Measurements from ENCODE around the gene PRKCE.

Gene PRKCE

DNA sequence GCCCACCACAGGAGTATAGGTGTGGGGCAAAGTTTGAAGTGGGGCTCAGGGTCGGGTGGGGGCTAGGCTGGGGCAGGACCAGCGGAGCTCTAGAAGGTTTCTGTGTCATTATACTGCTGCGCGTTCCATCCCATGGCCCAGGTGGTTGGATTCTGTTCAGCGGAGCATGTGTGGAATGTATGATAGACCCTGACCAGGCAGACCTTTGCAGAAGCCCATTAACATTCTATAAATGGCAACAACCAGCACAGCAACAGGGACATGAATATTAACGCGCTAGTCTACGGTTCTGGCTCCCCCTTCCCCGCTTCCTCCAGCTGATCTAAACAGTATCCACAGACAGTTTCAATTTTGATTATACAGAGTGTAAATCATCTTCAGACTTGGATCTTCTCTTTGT is 4.1 kb upstream of the PRKCE start:
- TF ChIP-seq, protein P1, sequence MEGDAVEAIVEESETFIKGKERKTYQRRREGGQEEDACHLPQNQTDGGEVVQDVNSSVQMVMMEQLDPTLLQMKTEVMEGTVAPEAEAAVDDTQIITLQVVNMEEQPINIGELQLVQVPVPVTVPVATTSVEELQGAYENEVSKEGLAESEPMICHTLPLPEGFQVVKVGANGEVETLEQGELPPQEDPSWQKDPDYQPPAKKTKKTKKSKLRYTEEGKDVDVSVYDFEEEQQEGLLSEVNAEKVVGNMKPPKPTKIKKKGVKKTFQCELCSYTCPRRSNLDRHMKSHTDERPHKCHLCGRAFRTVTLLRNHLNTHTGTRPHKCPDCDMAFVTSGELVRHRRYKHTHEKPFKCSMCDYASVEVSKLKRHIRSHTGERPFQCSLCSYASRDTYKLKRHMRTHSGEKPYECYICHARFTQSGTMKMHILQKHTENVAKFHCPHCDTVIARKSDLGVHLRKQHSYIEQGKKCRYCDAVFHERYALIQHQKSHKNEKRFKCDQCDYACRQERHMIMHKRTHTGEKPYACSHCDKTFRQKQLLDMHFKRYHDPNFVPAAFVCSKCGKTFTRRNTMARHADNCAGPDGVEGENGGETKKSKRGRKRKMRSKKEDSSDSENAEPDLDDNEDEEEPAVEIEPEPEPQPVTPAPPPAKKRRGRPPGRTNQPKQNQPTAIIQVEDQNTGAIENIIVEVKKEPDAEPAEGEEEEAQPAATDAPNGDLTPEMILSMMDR (IDR thresholded peaks at IDR 0.05): no peak

DNA sequence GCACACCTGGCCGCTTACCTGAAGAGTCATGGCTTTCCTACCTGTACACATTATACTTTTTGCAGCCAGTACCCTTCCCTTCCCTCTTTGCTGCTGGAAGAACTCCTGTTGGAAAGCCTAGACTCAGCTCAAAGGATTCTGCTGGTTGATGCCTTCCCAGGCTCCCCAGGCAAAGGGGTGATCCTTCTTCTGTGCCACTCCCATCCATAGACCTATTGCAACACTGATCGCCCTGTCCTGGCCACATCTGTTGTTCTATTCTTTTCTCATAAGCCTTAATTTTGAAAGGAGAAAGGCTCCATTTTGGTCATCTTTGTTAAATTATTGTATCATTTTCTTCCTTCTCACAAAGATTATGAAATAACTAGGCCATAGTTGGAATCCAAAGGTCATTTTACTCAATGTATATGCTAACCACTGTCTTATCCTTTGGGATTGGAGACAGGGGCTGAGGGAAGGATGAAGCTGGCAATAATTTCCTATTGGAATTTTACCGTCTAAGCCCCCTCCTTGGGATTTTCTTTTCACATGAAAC is 3.4 kb upstream of the PRKCE start:
- TF ChIP-seq, protein P1 (IDR thresholded peaks at IDR 0.05): no peak

DNA sequence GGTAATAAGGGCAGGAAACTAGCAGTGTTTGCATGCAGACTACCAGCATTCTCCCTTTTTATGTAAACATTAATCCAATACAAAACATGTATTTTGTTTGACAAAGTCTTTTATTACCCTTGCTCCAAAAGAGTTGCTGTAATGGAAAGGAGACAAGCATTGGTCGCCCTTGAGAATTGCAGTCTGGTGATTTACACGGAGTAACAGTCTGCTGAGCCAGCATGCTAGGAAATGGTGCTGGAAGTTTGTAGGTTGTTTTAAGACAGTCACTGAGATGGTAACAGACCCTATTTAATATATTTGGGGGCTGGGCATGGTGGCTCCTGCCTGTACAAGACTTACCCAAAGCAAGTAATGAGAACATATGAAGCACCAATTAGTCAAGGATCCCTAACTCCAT is 2.8 kb upstream of the PRKCE start:
- TF ChIP-seq, protein P1 (IDR thresholded peaks at IDR 0.05): no peak

DNA sequence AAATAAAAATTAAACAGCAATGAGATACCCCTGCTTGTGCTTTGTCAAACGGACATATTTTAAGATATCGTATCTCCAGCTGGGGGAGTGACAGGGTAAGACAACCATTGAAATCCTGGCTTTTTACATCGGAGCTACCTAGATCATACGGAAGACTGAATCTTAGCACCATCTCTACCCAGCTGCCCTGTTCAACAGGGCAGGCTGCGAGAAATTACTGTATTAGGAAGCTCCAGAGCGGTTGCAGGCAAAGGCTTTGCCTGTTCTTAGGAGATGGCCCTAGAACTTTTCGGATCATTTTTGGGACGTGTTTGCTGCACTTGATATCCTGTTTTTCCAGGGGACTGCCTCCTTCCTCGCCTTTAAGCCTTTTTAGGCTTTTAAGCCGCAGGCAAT is 2.0 kb upstream of the PRKCE start:
- TF ChIP-seq, protein P1 (IDR thresholded peaks at IDR 0.05): no peak

DNA sequence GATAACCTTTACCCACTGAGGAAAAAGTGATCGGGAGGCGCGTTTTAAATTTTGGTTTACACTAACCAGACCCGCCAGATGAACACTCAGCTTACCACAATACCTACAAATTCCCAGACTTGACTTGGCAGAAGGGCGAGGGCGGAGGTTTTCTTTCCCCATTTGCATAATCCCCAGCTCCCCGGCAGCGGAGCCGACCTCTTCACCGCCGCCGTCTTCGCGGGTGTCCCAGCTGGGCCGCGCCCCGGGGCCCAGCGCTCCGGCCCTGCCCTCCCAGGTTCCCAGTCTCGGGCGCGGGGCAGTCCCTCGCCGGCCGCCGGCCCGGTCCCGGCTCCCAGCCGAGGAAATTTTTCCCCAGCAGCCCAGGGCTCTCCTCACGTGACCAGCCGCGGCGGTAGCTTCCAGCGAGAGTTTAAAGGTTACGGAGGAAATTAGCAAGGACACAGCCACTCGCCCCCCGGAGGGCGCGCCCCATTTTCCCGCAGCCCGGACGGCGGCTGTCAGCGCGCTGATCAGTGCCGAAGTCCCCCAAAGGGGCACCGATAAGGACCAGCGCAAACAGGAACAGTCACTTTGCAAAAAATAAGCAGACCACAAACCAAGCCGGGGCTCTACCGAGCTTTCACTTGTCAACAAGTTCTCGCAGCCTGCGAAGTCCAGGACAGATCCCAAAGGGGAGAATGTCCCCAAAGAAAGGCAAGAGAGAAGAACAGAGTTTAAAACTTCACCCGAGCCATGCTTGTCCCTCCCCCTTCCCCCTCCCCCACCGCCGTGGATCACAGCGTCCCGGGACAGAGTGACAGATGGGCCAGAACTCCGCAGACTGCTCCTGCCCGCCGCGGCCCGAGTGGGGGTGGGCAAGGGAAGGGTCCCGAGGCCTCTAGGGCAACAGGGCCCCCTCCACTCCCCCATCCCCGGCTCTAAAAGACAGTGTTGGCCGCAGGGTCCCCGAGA is 1.3 kb upstream of the PRKCE start:
- TF ChIP-seq, protein P1 (IDR thresholded peaks at IDR 0.05): no peak

DNA sequence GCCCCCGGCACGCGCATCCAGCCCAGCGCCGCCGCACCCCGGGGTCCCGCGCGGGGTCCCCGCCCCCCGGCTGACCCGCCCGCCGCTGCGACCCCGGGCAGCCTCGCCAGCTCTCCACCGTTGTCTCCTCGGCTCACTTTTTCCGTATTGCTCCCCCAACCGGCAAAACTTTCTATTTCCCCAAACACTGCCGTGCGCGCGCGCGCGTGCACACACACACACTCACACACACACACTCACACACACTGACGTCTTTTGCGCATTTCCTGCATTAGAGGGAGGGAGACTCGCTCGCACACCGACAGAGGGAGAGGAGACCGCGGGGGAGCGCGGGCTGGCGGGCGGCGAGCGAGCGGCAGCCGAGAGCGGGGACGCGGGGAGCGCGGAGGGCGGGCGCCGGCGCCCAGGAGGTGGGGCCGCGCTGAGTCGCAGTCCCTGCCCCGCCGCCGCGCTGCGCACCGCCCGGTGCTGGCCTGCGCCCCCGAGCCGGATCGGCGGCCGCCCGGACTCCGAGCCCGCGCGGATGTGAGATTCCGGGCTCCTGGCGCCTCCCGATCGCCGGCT is 542 bp upstream of the PRKCE start:
- TF ChIP-seq, protein P1 (IDR thresholded peaks at IDR 0.05): peak; percentile 38

DNA sequence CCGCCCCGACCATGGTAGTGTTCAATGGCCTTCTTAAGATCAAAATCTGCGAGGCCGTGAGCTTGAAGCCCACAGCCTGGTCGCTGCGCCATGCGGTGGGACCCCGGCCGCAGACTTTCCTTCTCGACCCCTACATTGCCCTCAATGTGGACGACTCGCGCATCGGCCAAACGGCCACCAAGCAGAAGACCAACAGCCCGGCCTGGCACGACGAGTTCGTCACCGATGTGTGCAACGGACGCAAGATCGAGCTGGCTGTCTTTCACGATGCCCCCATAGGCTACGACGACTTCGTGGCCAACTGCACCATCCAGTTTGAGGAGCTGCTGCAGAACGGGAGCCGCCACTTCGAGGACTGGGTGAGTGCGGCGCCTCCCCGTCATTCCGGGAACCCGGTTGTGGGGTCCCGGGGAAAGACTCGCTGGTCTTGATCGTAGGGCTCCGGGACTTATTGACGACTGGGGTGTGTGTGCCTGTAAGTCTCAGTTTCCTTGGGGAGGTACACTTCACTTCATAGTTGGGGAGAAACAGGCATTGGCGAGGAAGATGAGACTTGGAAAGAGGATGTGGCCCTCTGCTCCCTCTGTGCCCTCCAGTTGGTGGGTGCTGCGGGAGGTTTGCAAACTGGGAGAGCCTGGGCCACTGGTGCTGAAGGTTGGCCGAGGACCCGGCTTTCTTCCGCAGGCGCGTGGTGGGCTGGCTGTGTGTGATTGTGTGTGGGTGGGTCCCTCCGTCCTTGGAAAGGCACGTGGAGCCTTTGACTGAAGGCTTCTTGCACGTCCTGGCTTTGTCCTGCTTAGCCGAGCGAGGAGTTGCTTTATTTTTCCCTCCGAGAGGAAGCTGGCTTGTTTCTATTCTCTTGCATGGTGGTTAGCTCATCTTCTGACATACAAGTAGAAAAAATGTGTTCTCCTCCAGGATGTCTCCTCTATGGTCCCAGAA is 886 bp downstream of the PRKCE start:
- TF ChIP-seq, protein P1 (IDR thresholded peaks at IDR 0.05): no peak

All from LNCAP (cell line).